NCI-H345 (cell line): ENCODE results near the gene VWA7.
"Not testable (repeated sequence)": the region's sequence is repeated elsewhere in the genome, so short reads cannot be mapped to it uniquely, and the experiment has no call there.

Source experiments
- DNase-seq: peaks from one replicate; lab custom pipeline; 2025; lab: John Stamatoyannopoulos, UW

VWA7 gene

DNA sequence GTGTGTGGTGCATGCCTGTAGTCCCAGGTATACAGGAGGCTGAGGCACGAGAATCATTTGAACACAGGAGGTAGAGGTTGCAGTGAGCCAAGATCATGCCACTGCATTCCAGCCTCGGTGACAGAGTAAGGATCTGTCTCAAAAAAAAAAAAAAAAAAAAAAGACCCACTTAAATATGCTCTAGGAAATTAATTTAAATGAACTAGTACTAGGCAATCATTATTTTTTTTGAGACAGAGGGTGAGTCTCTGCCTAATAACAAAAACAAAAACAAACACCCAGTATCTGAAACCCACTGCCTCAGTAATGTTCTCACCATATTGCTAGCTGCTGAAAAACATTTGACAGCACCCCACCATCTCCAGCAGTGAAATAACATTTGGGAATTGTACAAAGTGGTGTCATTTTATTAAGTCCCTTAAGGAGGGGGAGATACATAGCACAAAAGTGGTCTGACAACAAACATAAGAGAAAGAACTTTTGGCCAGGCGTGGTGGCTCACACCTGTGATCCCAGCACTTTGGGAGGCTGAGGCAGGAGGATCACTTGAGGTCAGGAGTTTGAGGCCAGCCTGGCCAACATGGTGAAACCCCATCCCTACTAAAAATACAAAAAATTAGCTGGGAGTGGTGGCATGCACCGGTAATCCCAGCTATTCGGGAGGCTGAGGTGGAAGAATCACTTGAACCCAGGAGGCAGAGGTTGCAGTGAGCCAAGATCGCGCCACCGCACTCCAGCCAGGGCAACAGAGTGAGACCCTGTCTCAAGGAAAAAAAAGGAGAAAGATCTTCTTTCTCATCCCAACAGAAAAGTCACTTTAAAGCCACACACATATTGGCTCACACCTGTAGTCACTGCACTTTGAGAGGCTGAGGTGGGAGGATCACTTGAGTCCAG lies 24.2 kb upstream of the VWA7 start:
- DNase-seq = not testable (repeated sequence)

DNA sequence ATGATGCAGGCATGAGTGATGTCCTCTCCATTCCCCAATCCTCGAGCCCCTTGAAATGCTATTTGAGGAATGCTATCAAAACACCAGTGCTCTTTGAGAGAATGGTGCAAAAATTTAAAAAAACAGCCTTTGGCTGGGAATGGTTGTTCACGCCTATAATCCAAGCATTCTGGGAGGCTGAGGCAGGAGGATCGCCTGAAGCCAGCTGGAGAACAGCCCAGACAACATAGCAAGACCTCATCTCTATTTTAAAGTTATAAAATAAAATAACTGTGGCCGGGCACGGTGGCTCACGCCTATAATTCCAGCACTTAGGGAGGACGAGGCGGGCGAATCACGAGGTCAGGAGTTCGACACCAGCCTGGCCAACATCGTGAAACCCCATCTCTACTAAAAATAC lies 22.7 kb upstream of the VWA7 start:
- DNase-seq = no peak

DNA sequence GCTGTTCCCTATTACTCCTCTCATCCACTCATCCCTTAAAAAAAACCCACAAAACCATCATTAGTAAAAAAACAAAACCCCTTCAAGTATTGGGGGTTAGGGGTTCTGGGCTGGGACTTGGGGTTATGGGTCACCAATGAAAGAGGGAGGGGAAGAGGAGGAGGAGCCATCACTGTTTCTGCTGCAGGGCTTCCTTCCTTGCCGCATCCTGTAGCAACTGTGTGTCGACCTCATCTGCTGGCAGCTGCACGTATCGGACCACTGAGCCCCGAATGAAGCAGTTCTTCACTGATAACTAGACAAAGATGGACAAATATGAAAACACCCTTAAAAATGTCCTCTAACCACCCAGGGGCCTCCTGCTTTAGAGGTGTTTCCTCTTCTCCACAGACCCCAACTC lies 20.5 kb upstream of the VWA7 start:
- no peak for DNase-seq

DNA sequence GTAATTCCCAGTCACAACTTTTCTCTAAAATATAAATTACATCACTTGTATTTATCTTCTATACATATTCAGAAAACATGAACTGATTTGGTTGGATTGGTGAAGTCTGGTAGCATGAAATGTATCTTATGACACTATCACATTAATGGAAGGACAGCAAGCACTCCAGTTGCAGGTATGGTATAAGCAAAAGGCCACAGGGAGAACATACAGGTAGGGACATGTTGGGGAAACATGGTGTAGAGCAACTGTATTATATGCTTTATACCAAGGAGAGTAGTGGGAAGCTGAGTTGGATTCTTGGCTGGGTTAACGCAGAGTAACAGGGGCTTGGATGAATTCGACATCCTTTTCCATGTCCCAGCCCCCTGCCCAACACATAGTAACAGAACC lies 19.9 kb upstream of the VWA7 start:
- DNase-seq = no peak

DNA sequence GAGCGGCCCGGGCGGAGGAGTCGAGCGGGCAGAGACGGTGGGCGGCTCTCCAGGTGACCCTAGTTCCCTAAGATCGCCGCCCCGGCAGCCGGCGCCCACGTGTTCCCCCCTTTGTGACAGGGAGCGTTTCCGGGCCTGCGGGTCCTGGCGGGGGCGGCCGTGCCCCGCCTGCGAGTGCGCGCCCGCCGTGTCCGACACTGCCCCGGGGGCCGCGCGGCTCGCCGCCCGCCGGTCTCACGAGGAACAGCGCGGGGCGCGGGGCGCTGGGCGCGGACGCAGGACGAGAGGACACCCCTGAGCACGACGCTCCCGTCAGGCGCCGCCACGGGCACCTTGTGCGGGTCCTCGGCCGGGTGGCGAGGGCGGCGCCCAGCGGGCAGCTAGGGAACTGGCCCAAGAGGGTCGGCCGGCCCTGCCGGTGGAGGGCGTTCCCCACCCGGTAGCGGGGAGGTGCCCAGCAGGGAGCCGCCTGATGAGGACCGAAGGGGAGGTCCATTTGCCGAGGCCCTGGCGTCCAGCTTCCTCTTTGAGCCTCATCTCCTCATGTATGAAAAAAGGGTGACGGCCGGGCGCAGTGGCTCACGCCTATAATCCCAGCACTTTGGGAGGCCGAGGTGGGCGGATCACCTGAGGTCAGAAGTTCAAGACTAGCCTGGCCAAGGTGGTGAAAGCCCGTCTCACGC lies 18.6 kb upstream of the VWA7 start, which contains the start of gene VARS1:
Gene VARS1 (minus strand): TSS at position 137 of the 683 bp plus-strand sequence. CDS start 535 bp downstream, outside the sequence.
- DNase-seq = peak; percentile 88

DNA sequence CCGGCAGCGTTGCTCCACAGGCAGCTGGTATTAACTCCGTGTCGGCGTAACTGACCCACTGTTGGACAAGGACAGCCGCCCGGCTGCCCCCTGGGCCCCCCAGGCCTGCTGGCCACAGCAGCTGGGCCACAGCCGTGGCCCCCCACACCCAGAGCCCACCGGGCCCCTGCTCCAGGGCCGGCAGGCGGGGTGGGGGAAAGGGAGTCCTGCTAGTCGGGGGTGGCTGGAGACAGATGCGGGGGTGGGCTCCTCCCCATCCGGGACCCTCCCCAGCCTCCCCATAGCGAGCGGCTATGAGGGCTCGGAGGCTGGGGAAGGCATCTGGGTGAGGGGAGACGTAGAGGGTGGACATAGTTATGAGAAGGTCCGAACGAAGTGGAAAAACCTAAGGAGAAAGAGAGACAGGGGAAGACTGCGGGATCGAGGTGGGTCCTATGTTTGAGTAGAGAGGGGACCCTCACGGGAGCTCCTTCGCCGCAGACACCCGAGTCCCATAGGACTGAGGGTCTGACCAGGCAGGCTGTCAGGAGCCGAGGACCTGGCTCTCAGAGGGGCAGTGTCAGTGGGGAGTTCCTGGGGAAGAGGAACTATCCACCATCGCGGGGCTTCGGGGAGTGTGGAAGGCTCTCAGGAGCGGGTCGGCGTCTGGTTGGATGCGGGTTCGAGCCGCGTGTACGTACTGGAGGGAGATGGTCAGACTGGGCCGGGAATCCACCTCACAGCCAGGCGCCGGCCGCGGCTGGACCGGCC lies 17.9 kb upstream of the VWA7 start:
- DNase-seq = no peak

DNA sequence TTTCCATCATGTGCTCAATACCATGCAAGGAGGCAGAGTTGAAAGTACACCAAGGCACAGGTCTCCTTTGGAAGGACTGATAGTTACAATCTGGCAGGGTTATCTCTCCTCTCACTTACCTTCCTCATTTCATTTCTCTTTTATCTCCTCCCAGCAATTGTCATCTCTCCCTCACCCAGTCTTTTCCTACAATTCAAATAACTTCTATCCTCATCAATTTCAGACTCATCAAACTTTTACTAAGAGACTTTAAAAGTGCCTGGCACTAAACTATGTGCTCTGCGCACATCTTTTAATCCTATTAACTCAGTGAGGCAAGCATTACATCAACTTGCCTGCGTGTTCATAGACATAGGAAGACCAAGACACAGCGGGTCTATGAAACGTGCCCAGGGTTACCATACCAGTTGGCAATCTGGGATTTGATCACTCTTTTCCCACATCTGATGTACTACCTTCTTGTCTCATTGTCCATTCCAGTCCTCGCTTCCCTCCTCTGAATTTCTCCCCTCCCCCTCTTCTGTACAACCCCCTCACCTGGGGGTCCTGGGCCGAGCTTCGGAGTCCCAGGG lies 17.3 kb upstream of the VWA7 start:
- DNase-seq = no peak

DNA sequence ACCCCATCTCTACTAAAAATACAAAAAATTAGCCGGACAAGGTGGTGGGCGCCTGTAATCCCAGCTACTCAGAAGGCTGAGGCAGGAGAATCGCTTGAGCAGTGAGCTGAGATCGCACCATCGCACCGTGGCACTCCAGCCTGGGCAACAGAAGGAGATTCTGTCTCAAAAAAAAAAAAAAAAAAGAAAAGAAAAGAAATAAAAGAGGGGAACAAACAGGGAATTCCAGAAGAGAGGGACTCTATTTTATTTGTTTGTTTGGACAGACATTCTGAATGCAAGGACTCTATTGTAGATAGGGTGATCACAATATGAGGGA lies 16.8 kb upstream of the VWA7 start:
- DNase-seq = not testable (repeated sequence)

DNA sequence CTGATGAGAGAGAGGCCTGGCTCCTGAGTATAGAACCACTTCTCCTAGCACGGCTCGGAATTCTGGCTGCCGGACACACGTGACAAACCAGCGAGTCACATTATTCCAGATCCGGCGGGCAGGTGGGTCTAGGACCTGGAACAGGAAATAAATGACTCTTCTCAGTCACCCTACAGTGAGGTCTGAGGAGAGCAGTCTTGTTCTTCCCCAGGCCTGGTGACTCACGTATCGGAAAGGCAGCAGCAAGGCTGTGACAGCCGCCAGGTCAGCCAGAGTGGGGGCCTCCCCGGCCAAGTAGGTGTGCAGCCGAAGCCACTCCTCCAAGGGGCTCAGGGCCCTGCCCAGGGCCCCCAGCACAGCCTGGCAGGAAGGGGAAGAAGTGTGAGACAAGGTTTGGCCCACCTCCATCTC lies 15.6 kb upstream of the VWA7 start:
- DNase-seq = no peak

DNA sequence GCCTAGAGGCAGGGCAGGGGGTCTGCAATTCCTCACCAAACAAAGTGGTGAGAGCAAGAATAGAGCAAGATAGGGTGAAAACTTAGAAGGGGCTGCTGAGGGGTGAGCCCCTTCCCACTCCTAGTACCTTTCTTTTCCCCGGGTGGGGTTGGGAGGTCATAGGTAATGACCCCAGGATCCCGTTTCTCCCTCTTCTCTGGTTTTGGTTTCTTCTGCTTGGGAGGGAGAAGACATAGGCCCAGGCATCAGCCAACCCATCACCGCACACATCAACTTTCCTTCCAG lies 14.9 kb upstream of the VWA7 start:
- no peak for DNase-seq

DNA sequence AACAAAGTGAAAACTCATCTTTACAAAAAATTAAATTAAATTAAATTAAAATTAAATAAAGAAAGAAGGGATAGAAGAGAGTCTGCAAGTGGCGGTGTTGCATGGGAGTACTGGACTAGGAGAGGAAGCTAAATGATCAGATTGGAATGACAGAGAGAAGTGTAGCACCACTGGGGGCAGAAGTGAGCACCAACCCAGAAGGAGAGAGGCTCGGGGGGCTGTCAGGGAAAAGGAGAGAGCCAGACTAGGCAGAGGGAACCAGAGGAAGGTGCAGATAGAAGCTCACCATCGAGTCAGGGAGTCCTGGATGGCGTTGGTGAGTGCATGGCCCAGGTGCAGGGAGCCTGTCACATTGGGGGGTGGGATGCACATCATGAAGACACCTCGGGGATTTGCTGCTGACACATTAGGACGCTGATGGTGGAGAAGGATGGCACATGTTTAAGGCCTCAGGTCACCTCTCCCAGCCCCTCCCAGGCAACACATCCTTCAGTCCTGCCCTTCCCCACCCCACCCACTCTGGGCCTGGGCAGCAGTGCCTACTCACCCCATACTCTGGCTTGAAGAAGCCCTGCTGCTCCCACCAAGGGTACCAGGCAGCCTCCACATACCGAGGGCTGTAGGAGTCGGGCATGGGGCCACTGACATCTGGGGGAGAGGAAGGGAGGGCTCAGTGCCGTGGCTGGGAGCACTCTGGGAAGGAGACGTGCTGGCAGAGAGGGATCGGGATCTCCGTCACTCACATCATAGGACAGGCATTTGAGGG lies 14.4 kb upstream of the VWA7 start:
- DNase-seq = peak; percentile 24

DNA sequence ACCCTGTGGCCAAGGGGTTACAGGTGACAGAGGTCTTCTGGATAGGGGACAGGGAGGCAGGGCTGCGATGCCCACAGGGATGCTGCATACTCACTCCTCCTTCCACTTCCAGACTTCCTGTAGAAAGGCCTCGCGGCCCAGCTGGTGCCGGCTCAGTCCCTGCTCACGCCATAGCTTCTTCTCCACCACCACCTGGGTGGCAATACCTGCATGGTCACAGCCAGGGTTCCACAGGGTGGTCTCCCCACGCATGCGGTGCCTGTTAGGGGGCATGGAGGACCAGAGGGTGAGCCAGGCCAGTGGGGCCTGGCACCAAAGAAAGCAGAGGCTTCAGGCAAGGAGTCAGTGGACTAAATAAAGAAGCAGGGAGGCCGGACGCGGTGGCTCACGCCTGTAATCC lies 8.3 kb upstream of the VWA7 start:
- no peak for DNase-seq

DNA sequence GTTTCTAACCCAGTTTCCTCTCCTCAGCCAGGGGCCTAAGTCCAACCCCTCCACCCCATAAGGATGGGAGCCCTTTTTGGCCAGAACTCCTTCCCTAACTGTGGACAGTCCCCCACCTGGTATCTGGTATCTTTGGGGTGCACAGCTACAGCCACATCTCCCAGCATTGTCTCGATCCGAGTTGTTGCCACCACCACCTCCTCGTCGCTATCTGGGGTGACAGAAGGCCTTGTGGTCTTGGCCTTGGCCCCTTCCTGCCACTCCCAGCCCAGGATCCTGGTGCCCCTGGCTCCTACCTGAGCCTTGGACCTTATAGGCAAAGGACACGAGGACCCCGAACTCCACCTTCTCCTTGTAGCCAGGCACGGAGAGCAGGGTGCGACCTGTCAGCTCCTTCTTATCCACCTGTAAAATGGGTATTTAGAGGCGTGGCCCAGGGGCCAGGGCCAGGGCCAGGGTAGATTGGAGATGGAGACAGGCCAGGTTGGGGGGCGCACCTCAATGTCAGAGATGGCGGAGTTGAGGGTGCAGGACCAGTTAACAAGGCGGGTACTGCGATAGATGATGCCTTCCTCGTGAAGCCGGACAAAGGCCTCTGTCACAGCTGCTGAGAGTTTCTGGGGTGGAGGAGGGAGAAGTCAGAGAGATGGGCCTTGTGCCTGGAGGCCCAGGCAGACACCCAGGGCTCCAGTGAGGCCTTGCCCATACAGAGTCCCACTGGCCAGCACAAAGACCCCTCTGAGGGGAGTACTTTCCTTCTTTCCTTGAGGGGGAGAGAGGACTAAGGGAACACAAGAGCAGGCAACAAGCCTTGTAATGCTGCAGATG lies 7.2 kb upstream of the VWA7 start:
- no peak for DNase-seq

DNA sequence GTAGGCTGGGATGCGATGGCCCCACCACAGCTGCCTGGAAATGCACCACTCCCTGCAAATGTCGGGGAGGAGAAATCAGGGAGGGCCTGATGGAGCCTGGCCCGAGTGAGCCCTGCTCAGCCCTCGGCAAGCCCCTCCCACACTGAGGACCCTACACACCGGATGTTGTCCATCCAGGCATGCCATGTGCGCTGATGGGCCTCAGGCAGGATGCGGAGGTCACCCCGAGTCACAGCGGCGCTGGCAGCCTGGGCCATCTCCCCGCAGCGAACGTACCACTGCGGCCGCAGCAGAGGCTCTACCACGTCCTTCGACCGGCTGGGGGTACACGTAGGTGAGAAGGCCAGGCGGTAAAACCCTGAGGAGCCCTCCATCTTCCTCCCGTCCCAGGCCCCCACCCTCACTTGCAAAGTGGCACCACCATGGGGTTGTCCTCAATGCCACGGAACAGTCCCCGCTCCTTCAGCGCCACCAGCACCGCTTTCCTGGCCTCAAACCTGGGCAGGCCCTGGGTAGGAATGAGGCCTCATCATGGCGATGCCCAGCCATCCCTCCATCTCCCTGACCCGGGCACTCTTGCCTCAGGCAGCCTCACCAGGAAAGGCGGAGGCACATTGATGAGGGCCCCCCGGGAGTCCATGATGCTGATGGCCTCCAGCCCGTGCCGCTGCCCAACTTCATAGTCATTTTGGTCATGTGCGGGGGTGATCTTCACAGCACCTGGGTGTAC lies 5.2 kb upstream of the VWA7 start:
- no peak for DNase-seq

DNA sequence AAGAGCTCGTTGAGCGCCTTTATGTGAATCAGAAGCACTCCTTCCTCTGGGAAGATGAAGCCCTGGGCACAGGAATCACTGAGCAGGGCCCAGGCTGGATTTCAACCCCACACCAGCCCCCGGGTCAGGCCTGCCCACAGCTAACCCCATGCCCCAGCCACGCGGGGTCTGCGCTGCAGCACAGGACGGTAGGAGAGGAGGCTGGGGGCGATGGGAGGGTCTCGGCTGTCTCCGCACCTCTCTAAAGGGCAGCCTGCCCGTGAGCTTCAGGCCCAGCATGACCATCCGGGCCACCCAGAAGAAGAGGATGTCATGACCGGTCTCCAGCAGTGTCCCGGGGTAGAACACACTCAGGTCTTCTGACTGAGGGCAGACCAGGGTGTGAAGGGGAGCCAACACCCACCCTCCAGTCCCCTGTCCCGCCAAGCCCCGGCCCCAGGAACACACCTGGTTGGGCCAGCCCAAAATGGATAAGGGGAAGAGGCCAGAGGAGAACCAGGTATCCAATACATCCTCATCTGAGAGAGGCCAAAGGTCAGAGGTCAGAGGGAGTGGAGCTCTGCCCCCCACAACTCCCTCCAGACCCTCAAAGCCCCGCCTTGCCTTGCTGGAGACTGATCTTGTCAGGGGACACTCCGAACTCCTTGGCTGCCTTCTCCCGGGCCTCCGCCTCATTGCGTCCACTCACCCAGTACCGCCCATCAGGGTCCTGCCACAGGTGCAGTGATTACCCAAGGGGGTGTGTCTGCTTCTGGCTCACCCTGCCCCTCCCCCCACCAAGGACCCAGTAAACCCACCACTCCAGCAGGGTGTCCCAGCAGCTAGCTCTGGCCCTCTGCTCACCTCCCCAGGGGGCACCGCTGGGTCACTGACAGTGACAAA lies 4.4 kb upstream of the VWA7 start:
- DNase-seq = no peak

DNA sequence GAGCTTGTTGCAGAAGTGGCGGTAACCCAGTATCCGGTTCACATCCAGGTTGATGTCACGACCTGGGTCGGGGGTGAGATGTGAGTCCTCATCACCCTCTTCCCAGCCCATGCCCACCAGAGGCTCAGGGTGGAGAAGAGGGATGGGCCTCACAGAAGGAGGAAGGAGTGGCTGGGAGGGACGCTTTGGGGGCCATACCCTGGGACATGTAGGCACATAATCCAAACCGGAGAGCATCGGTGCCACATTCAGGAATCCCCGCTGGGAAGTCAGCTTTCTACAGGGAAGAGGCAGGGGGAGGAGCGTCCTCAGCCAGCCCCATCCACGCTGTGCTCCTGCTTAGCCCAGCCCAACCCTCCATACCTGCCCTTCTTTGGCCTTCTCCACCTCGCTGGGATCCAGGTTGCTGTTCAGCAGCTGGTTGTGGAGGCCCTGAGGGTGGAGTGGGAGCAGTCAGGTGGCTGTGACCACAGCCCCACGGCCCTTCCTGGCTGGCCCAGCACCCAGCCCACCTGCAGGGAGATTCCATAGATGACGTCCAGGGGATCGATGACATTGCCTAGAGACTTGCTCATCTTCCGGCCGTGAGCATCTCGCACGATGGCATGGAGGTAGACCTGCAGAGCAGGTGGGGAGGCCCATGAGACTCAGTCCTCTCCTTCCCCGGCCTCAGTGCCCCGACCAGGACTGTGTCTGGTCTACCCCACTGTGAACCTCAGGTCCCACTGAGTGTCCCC lies 3.5 kb upstream of the VWA7 start:
- DNase-seq = no peak

DNA sequence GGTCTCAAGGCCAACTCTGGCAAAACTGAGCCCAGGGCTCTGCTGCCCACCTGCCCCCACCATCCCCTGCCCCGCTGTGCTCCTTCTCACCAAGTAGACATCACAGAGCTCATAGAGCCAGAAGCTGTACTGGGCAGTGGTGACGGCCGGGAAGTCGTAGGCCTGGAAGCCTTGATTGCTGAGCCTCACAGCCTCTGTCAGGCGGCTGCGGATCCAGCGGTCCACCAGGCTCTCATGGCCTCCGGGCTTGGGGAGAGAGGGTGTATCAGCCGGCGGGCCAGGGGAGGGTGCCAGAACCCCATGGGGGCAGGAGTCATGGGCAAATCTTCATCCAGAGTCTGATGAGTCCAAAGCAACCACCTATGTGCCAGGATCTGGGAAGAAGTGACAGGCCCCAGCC lies 2.8 kb upstream of the VWA7 start:
- DNase-seq = no peak

DNA sequence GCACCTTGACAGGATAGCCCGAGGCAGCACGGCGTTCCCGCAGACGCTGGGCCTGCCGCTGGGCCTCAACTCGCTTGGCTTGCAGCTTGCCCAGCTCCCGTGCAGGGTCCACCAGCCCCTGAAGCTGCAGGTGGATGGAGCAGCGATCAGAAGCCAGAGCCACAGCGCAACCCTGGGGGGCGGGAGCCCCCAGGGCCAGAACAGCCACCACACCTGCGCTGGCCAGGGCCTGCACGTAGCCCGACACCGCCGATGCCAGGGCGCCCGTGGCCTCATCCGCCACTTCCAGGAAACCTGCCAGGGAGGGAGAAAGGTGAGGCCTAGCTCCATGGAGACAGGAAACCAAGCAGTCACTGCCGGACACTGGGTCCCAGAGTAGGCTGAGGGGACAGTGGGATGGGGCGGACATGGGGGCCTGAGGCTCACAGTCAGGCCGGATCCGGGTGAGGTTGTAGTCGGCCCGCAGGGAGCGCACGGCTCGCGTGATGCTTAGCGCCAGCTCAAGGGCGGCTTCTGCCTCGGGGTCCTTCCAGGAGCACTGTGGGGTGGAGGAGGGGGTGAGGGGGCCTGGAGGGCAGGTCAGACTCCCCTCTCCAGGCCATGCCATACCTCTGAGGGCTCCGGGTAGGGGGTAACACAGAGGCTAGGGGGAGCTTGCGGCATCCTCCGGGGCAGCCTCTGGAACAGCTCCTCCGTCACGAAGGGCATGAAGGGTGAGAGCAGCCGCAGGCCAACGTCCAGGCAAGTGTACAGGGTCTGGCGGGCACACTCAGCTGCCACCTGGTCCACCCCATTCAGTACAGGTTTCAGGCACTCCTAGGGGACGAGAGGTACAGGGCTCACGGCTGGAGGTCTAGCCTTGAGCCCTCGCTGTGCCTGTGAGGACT lies 2.1 kb upstream of the VWA7 start:
- no peak for DNase-seq
